HL-60 (cell line): ENCODE measurements around the gene UNC45A.

ENCODE experiments used
- GABPA ChIP-seq: IDR thresholded peaks from 2 replicates; pipeline ENCODE4 v1.6.1; 2012; ENCODE audit warnings: low read depth
- POLR2AphosphoS5 ChIP-seq: IDR thresholded peaks from 2 replicates; pipeline ENCODE4 v1.6.1; 2012; ENCODE audit warnings: low read depth
- TF ChIP-seq, protein P1 (sequence below): IDR thresholded peaks from one replicate; pipeline ENCODE4 v1.5.1; 2011; ENCODE audit warnings: low read length, control low read depth, inconsistent platforms; ENCODE audit not compliant: insufficient read depth
- TF ChIP-seq, protein P2 (sequence below): IDR thresholded peaks from 2 replicates; pipeline ENCODE4 v1.6.1; 2012; ENCODE audit warnings: low read depth; ENCODE audit not compliant: insufficient replicate concordance

DNA sequence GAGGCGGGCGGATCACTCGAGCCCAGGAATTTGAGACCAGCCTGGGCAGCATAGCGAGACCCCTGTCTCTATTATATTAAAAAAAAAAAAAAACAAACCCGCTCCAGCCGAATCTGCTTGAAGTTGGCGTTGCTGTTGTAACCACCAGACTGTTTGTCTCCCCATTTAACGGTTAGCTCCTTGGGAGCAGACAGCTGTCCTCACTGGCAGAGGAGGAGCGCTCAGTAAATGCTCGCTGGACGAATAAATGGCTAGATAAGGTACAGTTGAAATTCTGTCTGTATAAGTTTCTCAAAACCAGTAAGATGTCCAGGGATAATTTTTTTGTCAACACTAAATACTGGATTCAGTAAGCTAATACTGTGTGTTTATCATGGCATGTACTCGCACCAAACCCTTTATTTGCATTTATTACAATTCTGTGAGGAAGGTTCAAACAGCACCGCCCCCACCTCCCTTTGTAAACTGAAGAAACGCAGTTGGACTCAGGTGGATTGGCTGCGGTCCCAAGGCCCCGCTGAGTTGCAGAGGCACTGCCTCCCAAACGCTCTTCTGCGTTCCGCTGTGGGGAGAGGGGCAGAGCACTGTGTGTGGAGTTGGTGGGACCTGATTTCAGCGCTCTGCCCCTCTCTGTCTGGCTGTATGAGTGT, 20.7 kb downstream of the UNC45A start:
- TF ChIP-seq POLR2AphosphoS5 (no peak; the same call in 1 of the 2 replicates), GABPA (no peak)
- TF ChIP-seq, protein P1, sequence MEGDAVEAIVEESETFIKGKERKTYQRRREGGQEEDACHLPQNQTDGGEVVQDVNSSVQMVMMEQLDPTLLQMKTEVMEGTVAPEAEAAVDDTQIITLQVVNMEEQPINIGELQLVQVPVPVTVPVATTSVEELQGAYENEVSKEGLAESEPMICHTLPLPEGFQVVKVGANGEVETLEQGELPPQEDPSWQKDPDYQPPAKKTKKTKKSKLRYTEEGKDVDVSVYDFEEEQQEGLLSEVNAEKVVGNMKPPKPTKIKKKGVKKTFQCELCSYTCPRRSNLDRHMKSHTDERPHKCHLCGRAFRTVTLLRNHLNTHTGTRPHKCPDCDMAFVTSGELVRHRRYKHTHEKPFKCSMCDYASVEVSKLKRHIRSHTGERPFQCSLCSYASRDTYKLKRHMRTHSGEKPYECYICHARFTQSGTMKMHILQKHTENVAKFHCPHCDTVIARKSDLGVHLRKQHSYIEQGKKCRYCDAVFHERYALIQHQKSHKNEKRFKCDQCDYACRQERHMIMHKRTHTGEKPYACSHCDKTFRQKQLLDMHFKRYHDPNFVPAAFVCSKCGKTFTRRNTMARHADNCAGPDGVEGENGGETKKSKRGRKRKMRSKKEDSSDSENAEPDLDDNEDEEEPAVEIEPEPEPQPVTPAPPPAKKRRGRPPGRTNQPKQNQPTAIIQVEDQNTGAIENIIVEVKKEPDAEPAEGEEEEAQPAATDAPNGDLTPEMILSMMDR = no peak
- TF ChIP-seq, protein P2, sequence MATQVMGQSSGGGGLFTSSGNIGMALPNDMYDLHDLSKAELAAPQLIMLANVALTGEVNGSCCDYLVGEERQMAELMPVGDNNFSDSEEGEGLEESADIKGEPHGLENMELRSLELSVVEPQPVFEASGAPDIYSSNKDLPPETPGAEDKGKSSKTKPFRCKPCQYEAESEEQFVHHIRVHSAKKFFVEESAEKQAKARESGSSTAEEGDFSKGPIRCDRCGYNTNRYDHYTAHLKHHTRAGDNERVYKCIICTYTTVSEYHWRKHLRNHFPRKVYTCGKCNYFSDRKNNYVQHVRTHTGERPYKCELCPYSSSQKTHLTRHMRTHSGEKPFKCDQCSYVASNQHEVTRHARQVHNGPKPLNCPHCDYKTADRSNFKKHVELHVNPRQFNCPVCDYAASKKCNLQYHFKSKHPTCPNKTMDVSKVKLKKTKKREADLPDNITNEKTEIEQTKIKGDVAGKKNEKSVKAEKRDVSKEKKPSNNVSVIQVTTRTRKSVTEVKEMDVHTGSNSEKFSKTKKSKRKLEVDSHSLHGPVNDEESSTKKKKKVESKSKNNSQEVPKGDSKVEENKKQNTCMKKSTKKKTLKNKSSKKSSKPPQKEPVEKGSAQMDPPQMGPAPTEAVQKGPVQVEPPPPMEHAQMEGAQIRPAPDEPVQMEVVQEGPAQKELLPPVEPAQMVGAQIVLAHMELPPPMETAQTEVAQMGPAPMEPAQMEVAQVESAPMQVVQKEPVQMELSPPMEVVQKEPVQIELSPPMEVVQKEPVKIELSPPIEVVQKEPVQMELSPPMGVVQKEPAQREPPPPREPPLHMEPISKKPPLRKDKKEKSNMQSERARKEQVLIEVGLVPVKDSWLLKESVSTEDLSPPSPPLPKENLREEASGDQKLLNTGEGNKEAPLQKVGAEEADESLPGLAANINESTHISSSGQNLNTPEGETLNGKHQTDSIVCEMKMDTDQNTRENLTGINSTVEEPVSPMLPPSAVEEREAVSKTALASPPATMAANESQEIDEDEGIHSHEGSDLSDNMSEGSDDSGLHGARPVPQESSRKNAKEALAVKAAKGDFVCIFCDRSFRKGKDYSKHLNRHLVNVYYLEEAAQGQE = no peak
